A673 (cell line): ENCODE data around the gene RBBP5. TPM values are rescaled to one million over a fixed set of nuclear protein-coding genes. Genes with fewer than 3 reads are reported as not detected.

Source experiments
- BruUV-seq: library from RNA; stranded (reverse); fragments of 400-500 nt; replicated peaks from 2 replicates; lab custom pipeline; 2021; lab: Mats Ljungman, UMichigan
- CTCF ChIA-PET: fragments of 300-600 bp; sonication (Branson Sonifier 250); formaldehyde crosslinking; loops from one replicate; lab custom pipeline; 2022; ENCODE audit warnings: antibody characterized with exemption; lab: Charles Lee
- POLR2A ChIA-PET: fragments of 300-600 bp; sonication (Branson Sonifier 250); formaldehyde crosslinking; loops from one replicate; lab custom pipeline; 2022; ENCODE audit warnings: antibody characterized with exemption; ENCODE audit not compliant: low non-redundant PET; lab: Charles Lee
- DNase-seq: peaks from one replicate; pipeline ENCODE4 v3.0.0-alpha.2; 2015; ENCODE audit warnings: low spot score
- H3K27ac ChIP-seq: fragments of 200-600 bp; sonication (generic); 2 replicates; pipeline ENCODE4 v1.5.1; 2016; ENCODE audit warnings: mixed run types, low read depth, mild to moderate bottlenecking, mixed read lengths, antibody characterized with exemption, low read length; ENCODE audit not compliant: poor library complexity, severe bottlenecking
- H3K27me3 ChIP-seq: fragments of 200-600 bp; sonication (generic); replicated peaks from 2 replicates; pipeline ENCODE4 v1.6.1; 2017; ENCODE audit warnings: mixed run types, low read depth, mild to moderate bottlenecking, mixed read lengths, antibody characterized with exemption, low read length; ENCODE audit not compliant: insufficient read depth, poor library complexity
- H3K36me3 ChIP-seq: fragments of 200-600 bp; sonication (generic); 2 replicates; pipeline ENCODE4 v1.6.1; 2016; ENCODE audit warnings: mixed run types, mild to moderate bottlenecking, mixed read lengths, antibody characterized with exemption, low read length; ENCODE audit not compliant: insufficient read depth, poor library complexity, severe bottlenecking
- H3K4me1 ChIP-seq: fragments of 200-600 bp; sonication (generic); 2 replicates; pipeline ENCODE4 v1.6.1; 2017; ENCODE audit warnings: mixed run types, mild to moderate bottlenecking, mixed read lengths, antibody characterized with exemption, low read length; ENCODE audit not compliant: insufficient read depth, poor library complexity, severe bottlenecking
- H3K4me3 ChIP-seq: fragments of 200-600 bp; sonication (generic); 2 replicates; pipeline ENCODE4 v1.5.1; 2016; ENCODE audit warnings: low read depth, mixed run types, mild to moderate bottlenecking, mixed read lengths, low read length; ENCODE audit not compliant: poor library complexity, severe bottlenecking
- H3K9me3 ChIP-seq: fragments of 200-600 bp; sonication (generic); 2 replicates; pipeline ENCODE4 v1.6.1; 2016; ENCODE audit warnings: mixed run types, low read depth, mild to moderate bottlenecking, mixed read lengths, antibody characterized with exemption, low read length; ENCODE audit not compliant: poor library complexity, severe bottlenecking
- CTCF ChIP-seq: fragments of 300-800, 200-600 bp; sonication (generic); conservative IDR thresholded peaks from 2 replicates; pipeline ENCODE4 v1.5.1; 2017; ENCODE audit warnings: low read depth, mild to moderate bottlenecking, antibody characterized with exemption, low read length, moderate library complexity, mixed read lengths
- EZH2 ChIP-seq: fragments of 200-600 bp; sonication (generic); IDR thresholded peaks from 2 replicates; pipeline ENCODE4 v1.6.1; 2017; ENCODE audit warnings: borderline replicate concordance, low read depth, mild to moderate bottlenecking, mixed read lengths, antibody characterized with exemption, low read length; ENCODE audit not compliant: poor library complexity, severe bottlenecking
- intact Hi-C: fragments of 100-400 bp; cut with micrococcal nuclease; formaldehyde crosslinking; loops from one replicate; pipeline ENCODE4 v1.10.0; 2022; ENCODE audit not compliant: unreplicated experiment
- total RNA-seq: library from RNA; stranded (reverse); gene quantifications from 2 replicates; pipeline ENCODE4 v1.2.3, GENCODE V29; 2021

The RBBP5 gene
- total RNA-seq, 1 experiment from 2014 or later = 32.0 TPM

- no peak for DNase-seq
- ChIA-PET CTCF (no interaction called here), POLR2A (no interaction called here)
- Histone ChIP-seq H3K4me3 (no peak overlapping the region), H3K9me3 (no peaks in the 10 kb centered on the region), H3K36me3 (no peaks in the 10 kb centered on the region), H3K27me3 (no peaks in the 10 kb centered on the region), H3K4me1 (no peaks in the 10 kb centered on the region), H3K27ac (no peak overlapping the region)
- no TSS peak for BruUV-seq
- TF ChIP-seq CTCF = no peak
- TF ChIP-seq EZH2 = no peak
- intact Hi-C loops = no loop called here
Observed at GRCh38 chr1:205052690-205053089, 69.1 kb downstream of the RBBP5 start.

DNA sequence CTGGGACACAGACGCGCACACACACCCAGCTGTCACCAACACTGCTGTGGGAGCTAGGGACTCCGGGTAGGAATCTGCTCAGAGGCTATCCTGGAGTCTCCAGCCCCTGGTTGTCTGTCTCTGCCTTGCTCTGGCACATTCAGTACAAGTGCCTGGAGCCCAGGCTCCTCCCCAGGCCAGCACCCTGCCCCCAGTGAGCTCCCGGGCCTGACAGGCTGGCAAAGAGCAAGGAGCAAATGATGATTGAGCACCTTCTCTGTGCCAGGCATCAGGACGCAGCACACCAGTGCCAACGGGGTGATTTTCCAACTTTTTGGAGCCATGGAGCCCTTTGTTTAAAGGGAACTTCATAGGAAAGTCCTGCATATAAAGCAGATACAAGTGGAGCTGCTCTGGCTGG is 72.3 kb downstream of the RBBP5 start:
- intact Hi-C loops = no loop called here
- ChIA-PET CTCF (no interaction called here), POLR2A (no interaction called here)
- Histone ChIP-seq H3K27ac (no peak overlapping the region), H3K4me3 (no peak overlapping the region), H3K4me1 (no peaks in the 10 kb centered on the region), H3K27me3 (peaks cover 24% of the 10 kb centered on the region), H3K36me3 (no peaks in the 10 kb centered on the region), H3K9me3 (no peaks in the 10 kb centered on the region)
- TF ChIP-seq CTCF = no peak
- TF ChIP-seq EZH2 = no peak
- no TSS peak for BruUV-seq
- no peak for DNase-seq

DNA sequence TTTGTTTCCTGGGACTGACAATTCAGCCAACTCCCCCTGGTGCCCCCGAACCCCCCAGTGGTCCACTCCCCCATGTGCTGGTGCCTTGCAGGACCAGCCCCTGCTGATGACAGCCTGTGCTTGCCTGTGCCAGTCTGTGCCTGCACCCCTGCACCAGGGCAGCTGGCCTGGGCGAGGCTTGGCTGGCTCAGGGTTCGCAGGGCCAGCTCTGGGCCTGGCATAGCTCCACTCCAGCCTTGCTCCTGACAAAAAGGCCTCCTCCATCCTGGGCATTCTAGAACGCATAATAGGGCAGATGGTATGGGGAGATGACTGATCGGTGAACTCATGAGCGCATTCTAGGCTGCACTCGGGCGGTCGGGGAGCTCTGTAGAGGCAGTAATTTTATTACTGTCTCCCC is 73.4 kb downstream of the RBBP5 start:
- H3K27me3 ChIP-seq = peaks cover 35% of the 10 kb centered on the region

More for the DNA sequence above, 73.4 kb downstream of the RBBP5 start:
- no peak for DNase-seq
- Histone ChIP-seq H3K9me3 (no peaks in the 10 kb centered on the region), H3K36me3 (no peaks in the 10 kb centered on the region), H3K4me1 (no peaks in the 10 kb centered on the region), H3K27ac (no peak overlapping the region), H3K4me3 (no peak overlapping the region)
- ChIA-PET POLR2A (no interaction called here), CTCF (no interaction called here)
- TF ChIP-seq CTCF (no peak), EZH2 (no peak)
- BruUV-seq = no TSS peak
- intact Hi-C loops = no loop called here
